Left kidney (tissue), 8 donors: Measurements from ENCODE around the gene ANKLE2. TPM values are rescaled to one million over a fixed set of nuclear protein-coding genes. Genes with fewer than 3 reads are reported as not detected.
"Not testable (repeated sequence)": the region's sequence is repeated elsewhere in the genome, so short reads cannot be mapped to it uniquely, and the experiment has no call there.

Experiments used
- DNase-seq: peaks from one replicate; pipeline ENCODE4 v3.0.0-alpha.2; 2013
- long read RNA-seq, 8 donors: transcript quantifications; one replicate each; lab custom pipeline, GENCODE V29; 2026
- polyA plus RNA-seq: library from polyadenylated mRNA; unstranded; fragments of 120-200 nt; gene quantifications from one replicate; pipeline ENCODE4 v1.2.1, GENCODE V29; 2013; ENCODE audit not compliant: insufficient read length

ANKLE2 gene
- polyA plus RNA-seq, result 89.8 TPM
- long read RNA-seq, donor 1, full-length matches to known transcripts, result 7 of 13 reads
- long read RNA-seq, donor 1, partial matches to known transcripts, result 6 of 13 reads
- long read RNA-seq, donor 1, other reads (novel, unspliced or antisense), result 0 of 13 reads
- long read RNA-seq, donor 2, full-length matches to known transcripts, result 10 of 38 reads
- long read RNA-seq, donor 2, partial matches to known transcripts, result 28 of 38 reads
- long read RNA-seq, donor 2, other reads (novel, unspliced or antisense), result 0 of 38 reads
- long read RNA-seq, donor 3, full-length matches to known transcripts, result 14 of 21 reads
- long read RNA-seq, donor 3, partial matches to known transcripts, result 7 of 21 reads
- long read RNA-seq, donor 3, other reads (novel, unspliced or antisense), result 0 of 21 reads
- long read RNA-seq, donor 4, result 0 reads
- long read RNA-seq, donor 5, full-length matches to known transcripts, result 9 of 9 reads
- long read RNA-seq, donor 5, partial matches to known transcripts, result 0 of 9 reads
- long read RNA-seq, donor 5, other reads (novel, unspliced or antisense), result 0 of 9 reads
- long read RNA-seq, donor 6, full-length matches to known transcripts, result 6 of 13 reads
- long read RNA-seq, donor 6, partial matches to known transcripts, result 7 of 13 reads
- long read RNA-seq, donor 6, other reads (novel, unspliced or antisense), result 0 of 13 reads
- long read RNA-seq, donor 7, full-length matches to known transcripts, result 7 of 31 reads
- long read RNA-seq, donor 7, partial matches to known transcripts, result 24 of 31 reads
- long read RNA-seq, donor 7, other reads (novel, unspliced or antisense), result 0 of 31 reads
- long read RNA-seq, donor 8, full-length matches to known transcripts, result 6 of 6 reads
- long read RNA-seq, donor 8, partial matches to known transcripts, result 0 of 6 reads
- long read RNA-seq, donor 8, other reads (novel, unspliced or antisense), result 0 of 6 reads

GRCh38 chr12:132761032-132761920 is at the start of gene ANKLE2:
ANKLE2 (minus strand) TSS chr12:132761832; CDS start chr12:132761798, 34 bp downstream.
- DNase-seq, result no peak

- DNase-seq, result not testable (repeated sequence)
These were observed 47.8 kb upstream of the ANKLE2 start for GRCh38 chr12:132809391-132809790.

GRCh38 chr12:132807295-132808092 is 45.9 kb upstream of the ANKLE2 start:
- DNase-seq, result no peak

- DNase-seq, result no peak
These were observed 45.2 kb upstream of the ANKLE2 start for GRCh38 chr12:132806857-132807256.

- no peak for DNase-seq
These were observed 42.8 kb upstream of the ANKLE2 start for GRCh38 chr12:132804426-132804861.

GRCh38 chr12:132803888-132804287 is 42.3 kb upstream of the ANKLE2 start:
- no peak for DNase-seq

- no peak for DNase-seq
These were observed 41.5 kb upstream of the ANKLE2 start for GRCh38 chr12:132803125-132803524.

GRCh38 chr12:132801741-132802140 is 40.1 kb upstream of the ANKLE2 start:
- no peak for DNase-seq

GRCh38 chr12:132798836-132799235 is 37.2 kb upstream of the ANKLE2 start:
- no peak for DNase-seq

GRCh38 chr12:132797820-132798570 is 36.4 kb upstream of the ANKLE2 start:
- DNase-seq, result no peak

- DNase-seq, result no peak
These were observed 34.2 kb upstream of the ANKLE2 start for GRCh38 chr12:132795847-132796246.

GRCh38 chr12:132791940-132792339 is 30.3 kb upstream of the ANKLE2 start:
- not testable (repeated sequence) for DNase-seq

GRCh38 chr12:132789099-132789471 is 27.5 kb upstream of the ANKLE2 start:
- DNase-seq, result no peak

GRCh38 chr12:132788375-132789098 is 26.9 kb upstream of the ANKLE2 start:
- DNase-seq, result no peak

GRCh38 chr12:132787877-132788276 is 26.2 kb upstream of the ANKLE2 start:
- no peak for DNase-seq

GRCh38 chr12:132786192-132786591 is 24.6 kb upstream of the ANKLE2 start:
- no peak for DNase-seq

- no peak for DNase-seq
These were observed 22.9 kb upstream of the ANKLE2 start for GRCh38 chr12:132784580-132784979.

- no peak for DNase-seq
These were observed 22.4 kb upstream of the ANKLE2 start for GRCh38 chr12:132783917-132784531.

- no peak for DNase-seq
These were observed 20.3 kb upstream of the ANKLE2 start for GRCh38 chr12:132781938-132782337.
